A549 (cell line): ENCODE results near the gene GRSF1. TPM values are rescaled to one million over a fixed set of nuclear protein-coding genes. Genes with fewer than 3 reads are reported as not detected.

ENCODE experiments used
- ATAC-seq, 2 experiments: fragments of 200-7000 bp in 1 of 2; fragments of >200 bp in 1 of 2; cut with Nextera tagmentation in 1 of 2; cut with Tn5 transposase in 1 of 2; 3 replicates each; pipeline versions ENCODE4 v1.8.0 to v1.9.1; 2018 to 2020; ENCODE audit warnings: mild to moderate bottlenecking in 1 of 2, moderate library complexity in 1 of 2
- CTCF ChIA-PET: fragments of 300-600 bp; sonication (Branson Sonifier 250); formaldehyde crosslinking; extraction: SDS; loops from one replicate; lab custom pipeline; 2021; ENCODE audit warnings: antibody characterized with exemption, inconsistent platforms; lab: Yijun Ruan, JAX
- POLR2A ChIA-PET: fragments of 350-600 bp; formaldehyde crosslinking; extraction: SDS; loops from one replicate; lab custom pipeline; 2021; ENCODE audit warnings: antibody characterized with exemption, inconsistent platforms; lab: Yijun Ruan, JAX
- DNase-seq, 2 experiments: peaks; one replicate each; pipeline versions ENCODE4 v3.0.0 to v3.0.0-alpha.2; 2011 to 2016; ENCODE audit warnings: low read depth in 1 of 2, low spot score in 1 of 2
- FAIRE-seq: peaks from 2 replicates; lab custom pipeline; 2011; peaks lifted over from hg19 to GRCh38; lab: Jason Lieb, UNC
- H3K27ac ChIP-seq, 2 experiments: fragments of >200 bp; sonication (Bioruptor Twin); formaldehyde crosslinking; 3 replicates each; pipeline ENCODE4 v1.5.1; 2016 to 2017
- H3K4me1 ChIP-seq: fragments of >200 bp; sonication (Bioruptor Twin); formaldehyde crosslinking; 3 replicates; pipeline ENCODE4 v1.6.1; 2016
- H3K4me2 ChIP-seq: fragments of >200 bp; sonication (Bioruptor Twin); formaldehyde crosslinking; 3 replicates; pipeline ENCODE4 v1.6.1; 2016
- H3K4me3 ChIP-seq: fragments of >200 bp; sonication (Bioruptor Twin); formaldehyde crosslinking; 3 replicates; pipeline ENCODE4 v1.5.1; 2016
- H3K9me3 ChIP-seq: fragments of >200 bp; sonication (Bioruptor Twin); formaldehyde crosslinking; 3 replicates; pipeline ENCODE4 v1.6.1; 2016
- CBX2 ChIP-seq: fragments of 200-600 bp; sonication (generic); IDR thresholded peaks from 2 replicates; pipeline ENCODE4 v1.6.1; 2016; ENCODE audit warnings: low read depth, mild to moderate bottlenecking, borderline replicate concordance
- CHD2 ChIP-seq: fragments of 150-350 bp; IDR thresholded peaks from 2 replicates; pipeline ENCODE4 v1.6.1; 2014; ENCODE audit warnings: low read length; ENCODE audit not compliant: partially characterized antibody
- CHD4 ChIP-seq: fragments of 200-600 bp; sonication (generic); IDR thresholded peaks from 2 replicates; pipeline ENCODE4 v1.6.1; 2016; ENCODE audit warnings: antibody characterized with exemption, mild to moderate bottlenecking, borderline replicate concordance
- EHMT2 ChIP-seq: fragments of 200-600 bp; sonication (generic); IDR thresholded peaks from 2 replicates; pipeline ENCODE4 v1.6.1; 2016; ENCODE audit warnings: antibody characterized with exemption, low read depth, mild to moderate bottlenecking, moderate library complexity
- ELK1 ChIP-seq: fragments of 150-350 bp; IDR thresholded peaks from 2 replicates; pipeline ENCODE4 v1.6.1; 2014; ENCODE audit warnings: low read depth, mild to moderate bottlenecking, low read length
- EP300 ChIP-seq, 2 experiments: fragments of >200 bp; sonication (Bioruptor Twin); formaldehyde crosslinking; IDR thresholded peaks; 2 replicates in 1 of 2; 3 replicates in 1 of 2; pipeline ENCODE4 v1.6.1; 2016 to 2017
- FOSB ChIP-seq: fragments of 250-450 bp; sonication (Bioruptor Pico); IDR thresholded peaks from 2 replicates; pipeline ENCODE4 v1.5.0; 2020; ENCODE audit warnings: mild to moderate bottlenecking, moderate library complexity
- FOSL2 ChIP-seq, 2 experiments: fragments of 450-650 bp in 1 of 2; fragments of >200 bp in 1 of 2; sonication (Bioruptor Twin) in 1 of 2; formaldehyde crosslinking; IDR thresholded peaks; 2 replicates each; pipeline versions ENCODE4 v1.5.0 to v1.6.1; 2016 to 2020; ENCODE audit warnings: mild to moderate bottlenecking in 1 of 2, moderate library complexity in 1 of 2
- HDAC2 ChIP-seq: fragments of 200-600 bp; sonication (generic); IDR thresholded peaks from 2 replicates; pipeline ENCODE4 v1.6.1; 2016
- HMGXB4 ChIP-seq: fragments of 250-450 bp; sonication (Bioruptor Pico); IDR thresholded peaks from 2 replicates; pipeline ENCODE4 v1.5.0; 2021; ENCODE audit warnings: mild to moderate bottlenecking, moderate library complexity, borderline replicate concordance
- HOXA7 ChIP-seq: fragments of 250-450 bp; sonication (Bioruptor Pico); IDR thresholded peaks from 2 replicates; pipeline ENCODE4 v1.5.0; 2020; ENCODE audit warnings: mild to moderate bottlenecking, moderate library complexity
- JUNB ChIP-seq: fragments of >200 bp; sonication (Bioruptor Twin); formaldehyde crosslinking; IDR thresholded peaks from 2 replicates; pipeline ENCODE4 v1.6.1; 2016
- KDM1A ChIP-seq: fragments of 200-600 bp; sonication (generic); IDR thresholded peaks from 2 replicates; pipeline ENCODE4 v1.6.1; 2016; ENCODE audit warnings: low read depth, mild to moderate bottlenecking
- KDM5A ChIP-seq: fragments of 200-600 bp; sonication (generic); IDR thresholded peaks from 2 replicates; pipeline ENCODE4 v1.6.1; 2016; ENCODE audit warnings: antibody characterized with exemption, mild to moderate bottlenecking
- MAFK ChIP-seq: fragments of 450-650 bp; IDR thresholded peaks from 2 replicates; pipeline ENCODE4 v1.6.1; 2014; ENCODE audit not compliant: partially characterized antibody
- MAZ ChIP-seq: fragments of 150-350 bp; IDR thresholded peaks from 2 replicates; pipeline ENCODE4 v1.6.1; 2014; ENCODE audit warnings: antibody characterized with exemption, low read depth, low read length, borderline replicate concordance
- NPAS2 ChIP-seq: fragments of 250-450 bp; sonication (Bioruptor Pico); IDR thresholded peaks from 2 replicates; pipeline ENCODE4 v1.8.0; 2022; ENCODE audit warnings: mild to moderate bottlenecking, moderate library complexity, borderline replicate concordance
- NR3C1 ChIP-seq: fragments of >200 bp; sonication (Bioruptor Twin); formaldehyde crosslinking; IDR thresholded peaks from 3 replicates; pipeline ENCODE4 v1.6.1; 2017
- PHF8 ChIP-seq: fragments of 200-600 bp; sonication (generic); IDR thresholded peaks from 2 replicates; pipeline ENCODE4 v1.6.1; 2016; ENCODE audit warnings: low read depth, mild to moderate bottlenecking, antibody characterized with exemption, moderate library complexity, borderline replicate concordance
- POLR2A ChIP-seq: IDR thresholded peaks from 2 replicates; pipeline ENCODE4 v1.6.1; 2012; ENCODE audit warnings: mild to moderate bottlenecking, low read length
- REST ChIP-seq: fragments of 200-600 bp; sonication (generic); IDR thresholded peaks from 2 replicates; pipeline ENCODE4 v1.6.1; 2016; ENCODE audit warnings: antibody characterized with exemption, mild to moderate bottlenecking, moderate library complexity
- SMC3 ChIP-seq: fragments of >200 bp; sonication (Bioruptor Twin); formaldehyde crosslinking; IDR thresholded peaks from 3 replicates; pipeline ENCODE4 v1.6.1; 2018; ENCODE audit warnings: inconsistent platforms
- TFCP2L1 ChIP-seq: fragments of 250-450 bp; sonication (Bioruptor Pico); IDR thresholded peaks from 2 replicates; pipeline ENCODE4 v1.5.0; 2021; ENCODE audit warnings: mild to moderate bottlenecking
- ZC3H11A ChIP-seq: fragments of 450-650 bp; IDR thresholded peaks from 2 replicates; pipeline ENCODE4 v1.6.1; 2014; ENCODE audit warnings: antibody characterized with exemption, mild to moderate bottlenecking
- WGBS: methylation state at CpG from one replicate; pipeline ENCODE4 v1.1.6; 2017; ENCODE audit errors: missing lambda C conversion rate; 5-methylcytosine and 5-hydroxymethylcytosine counted together
- polyA plus RNA-seq, 4 experiments: library from polyadenylated mRNA; depleted of rRNA in 3 of 4; stranded (reverse); fragments of >200 nt; fragmentation: RNase III in 1 of 4; extraction: RNeasy Plus Mini Kit Qiagen cat#74134 plus additional on column Dnase treatment in 1 of 4; gene quantifications; 2 replicates in 3 of 4; 3 replicates in 1 of 4; pipeline ENCODE4 v1.2.3, GENCODE V29; 2011 to 2017
- TF ChIP-seq, protein P1 (sequence below): IDR thresholded peaks from 2 replicates; pipeline ENCODE4 v1.6.1; 2012
- TF ChIP-seq, protein P2 (sequence below): fragments of 250-450 bp; sonication (Bioruptor Pico); IDR thresholded peaks from 2 replicates; pipeline ENCODE4 v1.5.0; 2020; ENCODE audit warnings: low read depth, mild to moderate bottlenecking, moderate library complexity
- TF ChIP-seq, protein P3 (sequence below): fragments of 450-650 bp; IDR thresholded peaks from 2 replicates; pipeline ENCODE4 v1.6.1; 2014; ENCODE audit warnings: antibody characterized with exemption

The GRSF1 gene
- polyA plus RNA-seq, 2 of the 4 experiments (the other 2 are of a cell fraction): 94.3 to 112 TPM

DNA sequence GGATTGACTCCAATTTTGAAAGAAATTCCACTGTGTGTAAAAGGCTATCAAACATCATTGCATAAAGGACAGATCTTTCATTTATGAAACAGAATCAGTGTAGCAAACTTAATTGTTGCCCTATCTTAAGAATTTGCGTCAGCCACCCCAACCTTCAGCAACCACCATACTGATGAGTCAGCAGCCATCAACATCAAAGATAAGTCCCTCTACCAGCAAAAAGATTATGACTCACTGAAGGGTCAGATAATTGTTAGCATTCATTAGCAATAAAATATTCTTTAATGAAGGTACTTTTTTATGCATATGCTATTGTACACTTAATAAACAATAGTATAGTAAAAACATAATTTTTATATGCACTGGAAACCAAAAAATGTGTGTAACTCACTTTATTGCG lies 15.8 kb upstream of the GRSF1 start:
- FAIRE-seq (no peak), ATAC-seq (no peak), DNase-seq (no peak)
- H3K27ac ChIP-seq: no peak overlapping the region
- no peak overlapping the region for H3K4me2 ChIP-seq
- POLR2A ChIA-PET: no interaction called here
- TF ChIP-seq CHD4 (no peak), MAFK (peak; percentile 57)
- no peaks in the 10 kb centered on the region for H3K4me1 ChIP-seq
- no peak overlapping the region for H3K4me3 ChIP-seq
- CTCF ChIA-PET: no interaction called here
- H3K9me3 ChIP-seq: no peaks in the 10 kb centered on the region
- 91% methylated on average over 2 of the region's 2 CpGs for WGBS

DNA sequence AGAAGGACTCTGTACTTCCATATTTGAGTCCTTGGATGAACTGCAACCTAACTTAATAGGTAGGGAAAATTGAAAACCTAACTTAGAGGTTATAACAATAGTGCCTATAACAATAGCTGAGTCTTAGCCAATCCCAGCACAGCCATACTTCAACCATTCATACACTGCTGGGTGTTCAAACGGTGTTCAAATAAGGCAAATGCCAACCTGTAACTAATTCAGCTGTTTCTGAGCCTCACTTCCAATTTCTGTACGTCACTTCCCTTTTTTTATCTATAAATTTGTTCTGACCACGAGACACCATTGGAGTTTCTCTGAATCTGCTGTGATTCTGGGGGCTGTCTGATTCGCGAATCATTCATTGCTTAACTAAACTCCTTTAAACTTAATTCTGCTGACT lies 9.6 kb upstream of the GRSF1 start:
- Histone ChIP-seq H3K4me2 (no peak overlapping the region), H3K27ac (no peak overlapping the region), H3K4me1 (no peaks in the 10 kb centered on the region), H3K4me3 (no peak overlapping the region), H3K9me3 (no peaks in the 10 kb centered on the region)
- DNase-seq (no peak), FAIRE-seq (no peak), ATAC-seq (no peak)
- TF ChIP-seq POLR2A (no peak), HMGXB4 (CRISPR knock-in tag) (no peak), HOXA7 (CRISPR knock-in tag) (no peak), CHD2 (no peak), EP300 (IDR thresholded peaks at IDR 0.05) (no peak), HDAC2 (no peak), ZC3H11A (no peak), FOSL2 (IDR thresholded peaks at IDR 0.05) (no peak), FOSL2 (CRISPR knock-in tag; IDR thresholded peaks at IDR 0.05) (no peak), MAZ (no peak), CBX2 (no peak), SMC3 (no peak), EHMT2 (no peak), PHF8 (no peak)
- TF ChIP-seq, protein P1, sequence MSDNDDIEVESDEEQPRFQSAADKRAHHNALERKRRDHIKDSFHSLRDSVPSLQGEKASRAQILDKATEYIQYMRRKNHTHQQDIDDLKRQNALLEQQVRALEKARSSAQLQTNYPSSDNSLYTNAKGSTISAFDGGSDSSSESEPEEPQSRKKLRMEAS: no peak
- POLR2A ChIA-PET: no interaction called here
- CTCF ChIA-PET: no interaction called here
- 83% methylated on average over 5 of the region's 5 CpGs for WGBS

GRCh38 chr4:70844180-70844579 lies 4.5 kb upstream of the GRSF1 start:
- DNase-seq (no peak), FAIRE-seq (no peak), ATAC-seq (no peak)
- H3K4me1 ChIP-seq: no peaks in the 10 kb centered on the region
- H3K9me3 ChIP-seq: no peaks in the 10 kb centered on the region
- ChIA-PET POLR2A (no interaction called here), CTCF (no interaction called here)
- WGBS: 91% methylated on average over 9 of the region's 9 CpGs
- no peak overlapping the region for H3K27ac ChIP-seq
- no peak overlapping the region for H3K4me2 ChIP-seq
- H3K4me3 ChIP-seq: no peak overlapping the region
- TF ChIP-seq JUNB: no peak
- TF ChIP-seq NPAS2 (CRISPR knock-in tag): no peak
- no peak for TF ChIP-seq KDM5A
- no peak for TF ChIP-seq KDM1A
- no peak for TF ChIP-seq NR3C1
- TF ChIP-seq, protein P2, sequence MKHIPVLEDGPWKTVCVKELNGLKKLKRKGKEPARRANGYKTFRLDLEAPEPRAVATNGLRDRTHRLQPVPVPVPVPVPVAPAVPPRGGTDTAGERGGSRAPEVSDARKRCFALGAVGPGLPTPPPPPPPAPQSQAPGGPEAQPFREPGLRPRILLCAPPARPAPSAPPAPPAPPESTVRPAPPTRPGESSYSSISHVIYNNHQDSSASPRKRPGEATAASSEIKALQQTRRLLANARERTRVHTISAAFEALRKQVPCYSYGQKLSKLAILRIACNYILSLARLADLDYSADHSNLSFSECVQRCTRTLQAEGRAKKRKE (CRISPR knock-in tag): no peak
- TF ChIP-seq EP300 (IDR thresholded peaks at IDR 0.05): no peak
- TF ChIP-seq, protein P3, sequence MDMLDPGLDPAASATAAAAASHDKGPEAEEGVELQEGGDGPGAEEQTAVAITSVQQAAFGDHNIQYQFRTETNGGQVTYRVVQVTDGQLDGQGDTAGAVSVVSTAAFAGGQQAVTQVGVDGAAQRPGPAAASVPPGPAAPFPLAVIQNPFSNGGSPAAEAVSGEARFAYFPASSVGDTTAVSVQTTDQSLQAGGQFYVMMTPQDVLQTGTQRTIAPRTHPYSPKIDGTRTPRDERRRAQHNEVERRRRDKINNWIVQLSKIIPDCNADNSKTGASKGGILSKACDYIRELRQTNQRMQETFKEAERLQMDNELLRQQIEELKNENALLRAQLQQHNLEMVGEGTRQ: no peak
- no peak for TF ChIP-seq ZC3H11A
- no peak for TF ChIP-seq CBX2
- TF ChIP-seq REST: no peak
- TF ChIP-seq, protein P1: no peak
- no peak for TF ChIP-seq ELK1
- no peak for TF ChIP-seq TFCP2L1 (CRISPR knock-in tag)
- TF ChIP-seq FOSB (CRISPR knock-in tag): no peak
